HCT116 (cell line): ENCODE results near the gene CDC42BPB. TPM values are rescaled to one million over a fixed set of nuclear protein-coding genes. Genes with fewer than 3 reads are reported as not detected.
A peak's percentile ranks its signal among the peaks of the same experiment; 100 is the strongest.

ENCODE experiments used
- ATAC-seq: fragments of 200-7000 bp; cut with Tn5 transposase; 2 replicates; pipeline ENCODE4 v1.9.1; 2020; ENCODE audit warnings: mild to moderate bottlenecking, moderate library complexity
- BruUV-seq: library from RNA; stranded (reverse); fragments of 400-500 nt; replicated peaks from 2 replicates; lab custom pipeline; 2021; lab: Mats Ljungman, UMichigan
- CTCF ChIA-PET: fragments of 300-600 bp; sonication (Branson Sonifier 250); formaldehyde crosslinking; loops from one replicate; lab custom pipeline; 2021; ENCODE audit warnings: antibody characterized with exemption; lab: Charles Lee
- POLR2A ChIA-PET: fragments of 300-600, 350-600 bp; sonication (Branson Sonifier 250); formaldehyde crosslinking; loops from one replicate; lab custom pipeline; 2021; ENCODE audit warnings: antibody characterized with exemption; lab: Charles Lee
- RAD21 ChIA-PET, 2 experiments: fragments of 300-600 bp; sonication (Branson Sonifier 250); formaldehyde crosslinking; loops; one replicate each; lab custom pipeline; 2023; ENCODE audit warnings: low total read pairs in 2 of 2; ENCODE audit not compliant: uncharacterized antibody in 2 of 2, unreplicated experiment in 2 of 2, low non-redundant PET in 1 of 2; lab: Charles Lee
- DNase-seq: peaks from one replicate; pipeline ENCODE4 v3.0.0-alpha.2; 2010; ENCODE audit warnings: low read depth, low spot score
- H2AFZ ChIP-seq: fragments of 200-600 bp; shearing (Covaris generic), sonication (generic); 2 replicates; pipeline ENCODE4 v1.6.1; 2017; ENCODE audit warnings: low read depth, mixed run types, mixed read lengths, antibody characterized with exemption, low read length; ENCODE audit not compliant: poor library complexity, severe bottlenecking
- H3K27ac ChIP-seq: 2 replicates; pipeline ENCODE4 v1.5.1; 2012; ENCODE audit warnings: low read depth, low read length
- H3K27me3 ChIP-seq: fragments of 200-600 bp; sonication (generic); 2 replicates; pipeline ENCODE4 v1.6.1; 2016; ENCODE audit warnings: mixed run types, low read length, mixed read lengths; ENCODE audit not compliant: insufficient read depth
- H3K36me3 ChIP-seq, 2 experiments: fragments of 200-500 bp in 1 of 2; fragments of 200-600 bp in 1 of 2; sonication (Bioruptor generic) in 1 of 2; sonication (generic) in 1 of 2; 2 replicates each; pipeline versions ENCODE4 v1.5.1 to v1.6.1; 2014 to 2016; ENCODE audit warnings: low read length in 2 of 2, inconsistent platforms in 1 of 2, mixed read lengths in 1 of 2, mixed run types in 1 of 2; ENCODE audit not compliant: insufficient read depth in 2 of 2, control insufficient read depth in 1 of 2
- H3K4me1 ChIP-seq, 2 experiments: fragments of 200-600 bp in 1 of 2; sonication (generic) in 1 of 2; 2 replicates each; pipeline versions ENCODE4 v1.5.1 to v1.6.1; 2012 to 2017; ENCODE audit warnings: low read length in 2 of 2, inconsistent platforms in 1 of 2, mild to moderate bottlenecking in 1 of 2, mixed read lengths in 1 of 2, mixed run types in 1 of 2, moderate library complexity in 1 of 2; ENCODE audit not compliant: insufficient read depth in 2 of 2, control insufficient read depth in 1 of 2
- H3K4me2 ChIP-seq: fragments of 200-600 bp; sonication (generic); 2 replicates; pipeline ENCODE4 v1.6.1; 2017; ENCODE audit warnings: mixed run types, low read length, mixed read lengths
- H3K4me3 ChIP-seq, 2 experiments: fragments of 200-600 bp in 1 of 2; sonication (generic) in 1 of 2; replicated peaks in 1 of 2; 2 replicates each; pipeline ENCODE4 v1.5.1; 2011 to 2016; ENCODE audit warnings: low read length in 2 of 2, control low read depth in 1 of 2, low read depth in 1 of 2, mild to moderate bottlenecking in 1 of 2, mixed read lengths in 1 of 2, mixed run types in 1 of 2
- H3K79me2 ChIP-seq: fragments of 200-600 bp; sonication (generic); 2 replicates; pipeline ENCODE4 v1.6.1; 2017; ENCODE audit warnings: mild to moderate bottlenecking, mixed run types, low read length, moderate library complexity, mixed read lengths; ENCODE audit not compliant: insufficient read depth
- H3K9ac ChIP-seq: fragments of 200-600 bp; sonication (generic); 2 replicates; pipeline ENCODE4 v1.6.1; 2016; ENCODE audit warnings: low read length, mixed read lengths
- H3K9me2 ChIP-seq: fragments of 200-600 bp; sonication (generic), shearing (Covaris generic); 2 replicates; pipeline ENCODE4 v1.6.1; 2017; ENCODE audit warnings: mixed run types, mild to moderate bottlenecking, moderate library complexity; ENCODE audit not compliant: insufficient read depth
- H3K9me3 ChIP-seq, 2 experiments: fragments of 200-500 bp in 1 of 2; fragments of 200-600 bp in 1 of 2; sonication (Bioruptor generic) in 1 of 2; sonication (generic) in 1 of 2; 2 replicates each; pipeline ENCODE4 v1.6.1; 2014 to 2017; ENCODE audit warnings: low read length in 2 of 2, mixed read lengths in 2 of 2, inconsistent platforms in 1 of 2, low read depth in 1 of 2, mild to moderate bottlenecking in 1 of 2, mixed run types in 1 of 2, moderate library complexity in 1 of 2; ENCODE audit not compliant: control insufficient read depth in 1 of 2, insufficient read depth in 1 of 2
- H4K20me1 ChIP-seq: fragments of 200-600 bp; sonication (generic), shearing (Covaris generic); 2 replicates; pipeline ENCODE4 v1.6.1; 2017; ENCODE audit warnings: mixed run types, mild to moderate bottlenecking, moderate library complexity; ENCODE audit not compliant: insufficient read depth
- CTCF ChIP-seq, 3 experiments: fragments of 200-600 bp in 1 of 3; sonication (generic) in 1 of 3; IDR thresholded peaks in 2 of 3; conservative IDR thresholded peaks in 1 of 3; 2 replicates each; pipeline ENCODE4 v1.5.1; 2012 to 2017; ENCODE audit warnings: low read depth in 2 of 3, low read length in 2 of 3, antibody characterized with exemption in 1 of 3, borderline replicate concordance in 1 of 3, control low read depth in 1 of 3, mild to moderate bottlenecking in 1 of 3, mixed read lengths in 1 of 3, mixed run types in 1 of 3, moderate library complexity in 1 of 3; ENCODE audit not compliant: insufficient read depth in 1 of 3
- EGR1 ChIP-seq: IDR thresholded peaks from 2 replicates; pipeline ENCODE4 v1.6.1; 2012; ENCODE audit warnings: low read depth
- ELF1 ChIP-seq: IDR thresholded peaks from 2 replicates; pipeline ENCODE4 v1.6.1; 2012; ENCODE audit warnings: low read depth, borderline replicate concordance
- FOSL1 ChIP-seq: IDR thresholded peaks from 2 replicates; pipeline ENCODE4 v1.6.1; 2012; ENCODE audit warnings: low read depth
- POLR2A ChIP-seq: IDR thresholded peaks from 2 replicates; pipeline ENCODE4 v1.7.0; 2011; ENCODE audit warnings: borderline replicate concordance; ENCODE audit not compliant: insufficient read depth, insufficient read length; ENCODE audit errors: extremely low read depth
- POLR2AphosphoS5 ChIP-seq: IDR thresholded peaks from 2 replicates; pipeline ENCODE4 v1.6.1; 2011; ENCODE audit warnings: mild to moderate bottlenecking, low read depth, low read length, moderate library complexity
- REST ChIP-seq: IDR thresholded peaks from 2 replicates; pipeline ENCODE4 v1.6.1; 2012; ENCODE audit warnings: low read depth
- SIN3A ChIP-seq: IDR thresholded peaks from 2 replicates; pipeline ENCODE4 v1.6.1; 2012; ENCODE audit warnings: low read depth
- SRF ChIP-seq: IDR thresholded peaks from 2 replicates; pipeline ENCODE4 v1.6.1; 2012; ENCODE audit warnings: low read depth
- TCF7L2 ChIP-seq: IDR thresholded peaks from 2 replicates; pipeline ENCODE4 v1.7.0; 2011; ENCODE audit warnings: borderline replicate concordance, inconsistent platforms; ENCODE audit not compliant: insufficient read depth, insufficient read length; ENCODE audit errors: extremely low read depth
- intact Hi-C: fragments of 100-400 bp; cut with micrococcal nuclease; formaldehyde crosslinking; loops from 2 replicates; pipeline ENCODE4 v1.10.0; 2022
- total RNA-seq: library from RNA; stranded (reverse); gene quantifications from one replicate; pipeline ENCODE4 v1.2.1, GENCODE V29; 2021; ENCODE audit not compliant: unreplicated experiment

Gene CDC42BPB
- total RNA-seq, 1 experiment from 2014 or later = 85.6 TPM

- Histone ChIP-seq H3K9me3 (no peaks in the 10 kb centered on the region), H3K4me2 (peak overlapping the region; percentile 99; the same call in 1 of the 2 replicates), H3K27ac (no peak overlapping the region), H3K4me3 (no peak overlapping the region), H4K20me1 (no peaks in the 10 kb centered on the region), H3K9me2 (no peaks in the 10 kb centered on the region), H3K9ac (no peak overlapping the region), H3K36me3 (no peaks in the 10 kb centered on the region), H2AFZ (no peak overlapping the region), H3K79me2 (no peaks in the 10 kb centered on the region), H3K4me1 (peaks cover 22 to 38% of the 10 kb centered on the region in 2 experiments), H3K27me3 (no peaks in the 10 kb centered on the region)
- intact Hi-C loops = loop anchor here (10.0 kb wide), 1 partner anchor 405 kb away; no protein-coding TSS in a partner anchor
- BruUV-seq = no TSS peak
- ChIA-PET CTCF (no interaction called here), POLR2A (no interaction called here), RAD21 (no interaction called here)
- ATAC-seq = no peak
- no peak for TF ChIP-seq ELF1
- no peak for TF ChIP-seq TCF7L2
- TF ChIP-seq POLR2A = no peak
- no peak for TF ChIP-seq POLR2AphosphoS5
- no peak for TF ChIP-seq FOSL1
- no peak for TF ChIP-seq CTCF (IDR thresholded peaks at IDR 0.05 in 2 of 3, conservative IDR thresholded peaks at IDR 0.05 in 1 of 3; ENCODE audit: borderline replicate concordance in 1 of 3, insufficient read depth in 1 of 3, low read depth in 2 of 3, low read length in 2 of 3)
- TF ChIP-seq SIN3A = no peak
- TF ChIP-seq REST = no peak
- TF ChIP-seq SRF = no peak
- no peak for TF ChIP-seq EGR1
- DNase-seq = no peak
These were observed 127.9 kb downstream of the CDC42BPB start for GRCh38 chr14:102929241-102930137.
